ENCODE measurements around the gene POGZ.

Gene POGZ

DNA sequence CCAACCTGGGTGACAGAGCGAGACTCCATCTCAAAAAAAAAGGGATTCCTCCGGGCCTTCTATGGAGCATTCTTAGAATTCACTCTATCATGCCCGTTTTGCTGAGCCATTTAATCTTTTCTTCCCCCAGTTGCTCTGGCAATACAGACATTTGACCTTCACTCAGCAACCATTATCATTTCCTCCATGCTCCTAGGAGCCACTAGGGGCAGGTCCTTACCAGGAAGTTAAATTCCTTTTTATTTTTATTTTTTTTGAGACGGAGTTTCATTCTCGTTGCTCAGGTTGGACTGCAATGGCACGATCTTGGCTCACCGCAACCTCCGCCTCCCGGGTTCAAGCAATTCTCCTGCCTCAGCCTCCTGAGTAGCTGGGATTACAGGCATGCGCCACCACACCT, 42.2 kb upstream of the POGZ start:
- Histone ChIP-seq H3K4me3 (no peak overlapping the region), H3K27ac (no peak overlapping the region)
- DNase-seq (ENCODE audit: low spot score) = no peak
- TF ChIP-seq, protein P1, sequence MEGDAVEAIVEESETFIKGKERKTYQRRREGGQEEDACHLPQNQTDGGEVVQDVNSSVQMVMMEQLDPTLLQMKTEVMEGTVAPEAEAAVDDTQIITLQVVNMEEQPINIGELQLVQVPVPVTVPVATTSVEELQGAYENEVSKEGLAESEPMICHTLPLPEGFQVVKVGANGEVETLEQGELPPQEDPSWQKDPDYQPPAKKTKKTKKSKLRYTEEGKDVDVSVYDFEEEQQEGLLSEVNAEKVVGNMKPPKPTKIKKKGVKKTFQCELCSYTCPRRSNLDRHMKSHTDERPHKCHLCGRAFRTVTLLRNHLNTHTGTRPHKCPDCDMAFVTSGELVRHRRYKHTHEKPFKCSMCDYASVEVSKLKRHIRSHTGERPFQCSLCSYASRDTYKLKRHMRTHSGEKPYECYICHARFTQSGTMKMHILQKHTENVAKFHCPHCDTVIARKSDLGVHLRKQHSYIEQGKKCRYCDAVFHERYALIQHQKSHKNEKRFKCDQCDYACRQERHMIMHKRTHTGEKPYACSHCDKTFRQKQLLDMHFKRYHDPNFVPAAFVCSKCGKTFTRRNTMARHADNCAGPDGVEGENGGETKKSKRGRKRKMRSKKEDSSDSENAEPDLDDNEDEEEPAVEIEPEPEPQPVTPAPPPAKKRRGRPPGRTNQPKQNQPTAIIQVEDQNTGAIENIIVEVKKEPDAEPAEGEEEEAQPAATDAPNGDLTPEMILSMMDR (IDR thresholded peaks at IDR 0.05) = no peak

- Histone ChIP-seq H3K4me3 (no peak overlapping the region), H3K27ac (no peak overlapping the region)
- TF ChIP-seq, protein P1 (IDR thresholded peaks at IDR 0.05) = no peak
- DNase-seq (ENCODE audit: low spot score) = no peak
These were observed 40.6 kb upstream of the POGZ start for GRCh38 chr1:151499930-151500329.

- Histone ChIP-seq H3K27ac (no peak overlapping the region), H3K4me3 (no peak overlapping the region)
- no peak for DNase-seq (ENCODE audit: low spot score)
- TF ChIP-seq, protein P1 (IDR thresholded peaks at IDR 0.05) = no peak
These were observed 40.1 kb upstream of the POGZ start for GRCh38 chr1:151499365-151499764.

GRCh38 chr1:151495316-151495715, 36.0 kb upstream of the POGZ start:
- H3K27ac ChIP-seq = no peak overlapping the region
- H3K4me3 ChIP-seq = no peak overlapping the region
- TF ChIP-seq, protein P1 (IDR thresholded peaks at IDR 0.05) = no peak
- no peak for DNase-seq (ENCODE audit: low spot score)

- no peak overlapping the region for H3K4me3 ChIP-seq
- TF ChIP-seq, protein P1 (IDR thresholded peaks at IDR 0.05) = no peak
- DNase-seq (ENCODE audit: low spot score) = no peak
- H3K27ac ChIP-seq = no peak overlapping the region
These were observed 35.5 kb upstream of the POGZ start for GRCh38 chr1:151494741-151495281.

GRCh38 chr1:151493042-151493441, 33.7 kb upstream of the POGZ start:
- Histone ChIP-seq H3K4me3 (no peak overlapping the region), H3K27ac (no peak overlapping the region)
- TF ChIP-seq, protein P1 (IDR thresholded peaks at IDR 0.05) = no peak
- no peak for DNase-seq (ENCODE audit: low spot score)

GRCh38 chr1:151492120-151492519, 32.8 kb upstream of the POGZ start:
- H3K27ac ChIP-seq = no peak overlapping the region
- TF ChIP-seq, protein P1 (IDR thresholded peaks at IDR 0.05) = no peak
- no peak for DNase-seq (ENCODE audit: low spot score)
- no peak overlapping the region for H3K4me3 ChIP-seq

Data from coronary artery (tissue), 2 donors.